Osteocyte (in vitro differentiated cells): ENCODE measurements around the gene TBX2. TPM values are rescaled to one million over a fixed set of nuclear protein-coding genes. Genes with fewer than 3 reads are reported as not detected.
A peak's percentile ranks its signal among the peaks of the same experiment; 100 is the strongest.

Experiments
- DNase-seq: peaks from one replicate; pipeline ENCODE4 v3.0.0; 2021; ENCODE audit warnings: mixed read lengths; ENCODE audit not compliant: unreplicated experiment; ENCODE audit errors: extremely low spot score
- H3K27ac Mint-ChIP-seq: one replicate; pipeline ENCODE4 v1.8.0; 2021; ENCODE audit warnings: mild to moderate bottlenecking, mixed read lengths; ENCODE audit not compliant: unreplicated experiment
- H3K27me3 Mint-ChIP-seq: one replicate; pipeline ENCODE4 v1.8.0; 2021; ENCODE audit warnings: mixed read lengths; ENCODE audit not compliant: unreplicated experiment
- H3K36me3 Mint-ChIP-seq: one replicate; pipeline ENCODE4 v1.8.0; 2021; ENCODE audit warnings: mixed read lengths; ENCODE audit not compliant: unreplicated experiment
- H3K4me1 Mint-ChIP-seq: one replicate; pipeline ENCODE4 v1.8.0; 2021; ENCODE audit warnings: mixed read lengths; ENCODE audit not compliant: unreplicated experiment
- H3K4me3 Mint-ChIP-seq: one replicate; pipeline ENCODE4 v1.8.0; 2021; ENCODE audit warnings: mild to moderate bottlenecking, moderate library complexity, mixed read lengths; ENCODE audit not compliant: unreplicated experiment
- H3K9me3 Mint-ChIP-seq: one replicate; pipeline ENCODE4 v1.8.0; 2021; ENCODE audit warnings: mixed read lengths; ENCODE audit not compliant: unreplicated experiment
- CTCF ChIP-seq: fragments of 200-600 bp; sonication (generic); IDR thresholded peaks from 2 replicates; pipeline ENCODE4 v1.5.0; 2021; ENCODE audit warnings: antibody characterized with exemption, mild to moderate bottlenecking, moderate library complexity
- total RNA-seq: library from RNA; stranded (reverse); gene quantifications from 2 replicates; pipeline ENCODE4 v1.2.1, GENCODE V29; 2021

Gene TBX2
- total RNA-seq, 1 donor from 2014 or later: 25.9 TPM

- Mint-ChIP-seq H3K4me1 (peaks cover 11% of the 10 kb centered on the region), H3K9me3 (no peaks in the 10 kb centered on the region), H3K4me3 (no peak overlapping the region), H3K36me3 (peaks cover 2% of the 10 kb centered on the region), H3K27me3 (peaks cover 54% of the 10 kb centered on the region), H3K27ac (no peak overlapping the region)
- peak; percentile 56 for DNase-seq
- TF ChIP-seq CTCF: no peak
Observed at GRCh38 chr17:61449707-61450640, 50.3 kb downstream of the TBX2 start.

GRCh38 chr17:61450641-61451537 lies 51.2 kb downstream of the TBX2 start:
- Mint-ChIP-seq H3K4me1 (peaks cover 14% of the 10 kb centered on the region), H3K9me3 (no peaks in the 10 kb centered on the region), H3K36me3 (peaks cover 4% of the 10 kb centered on the region), H3K4me3 (no peak overlapping the region), H3K27ac (no peak overlapping the region), H3K27me3 (peaks cover 56% of the 10 kb centered on the region)
- TF ChIP-seq CTCF: no peak
- peak; percentile 69 for DNase-seq

- no peaks in the 10 kb centered on the region for H3K9me3 Mint-ChIP-seq
- H3K4me1 Mint-ChIP-seq: peaks cover 14% of the 10 kb centered on the region
- H3K36me3 Mint-ChIP-seq: peaks cover 4% of the 10 kb centered on the region
- H3K27ac Mint-ChIP-seq: no peak overlapping the region
- H3K27me3 Mint-ChIP-seq: peaks cover 54% of the 10 kb centered on the region
- no peak overlapping the region for H3K4me3 Mint-ChIP-seq
- DNase-seq: peak; percentile 84
- no peak for TF ChIP-seq CTCF
Observed at GRCh38 chr17:61451538-61452300, 52.1 kb downstream of the TBX2 start.

- Mint-ChIP-seq H3K9me3 (no peaks in the 10 kb centered on the region), H3K4me3 (no peak within 1 kb of the TSS), H3K4me1 (peaks cover 20% of the 10 kb centered on the region), H3K27ac (no peak within 1 kb of the TSS), H3K27me3 (peaks cover 58% of the 10 kb centered on the region), H3K36me3 (peaks cover 4% of the 10 kb centered on the region)
- DNase-seq: no peak
- TF ChIP-seq CTCF: no peak
Observed at GRCh38 chr17:61452301-61453290, 53.0 kb downstream of the TBX2 start, which contains the start of gene TBX4. TBX4 (plus strand) TSS chr17:61452422; CDS start chr17:61456491, 4,069 bp downstream.
